ENCODE measurements around the gene XKR3. TPM values are rescaled to one million over a fixed set of nuclear protein-coding genes. Genes with fewer than 3 reads are reported as not detected.

XKR3 gene
- total RNA-seq, 1 experiment from 2014 or later: 0.17 TPM

Other genes with a start within 250 kb of the XKR3 start
- not detected in 2 replicates for gene CCT8L2, start 232.6 kb downstream of the XKR3 start, total RNA-seq (2021)
- not detected in 2 replicates for gene GAB4, start 182.8 kb upstream of the XKR3 start, total RNA-seq (2021)